ENCODE measurements around the gene SARM1.
"Not testable (repeated sequence)": the region's sequence is repeated elsewhere in the genome, so short reads cannot be mapped to it uniquely, and the experiment has no call there.

Gene SARM1

DNA sequence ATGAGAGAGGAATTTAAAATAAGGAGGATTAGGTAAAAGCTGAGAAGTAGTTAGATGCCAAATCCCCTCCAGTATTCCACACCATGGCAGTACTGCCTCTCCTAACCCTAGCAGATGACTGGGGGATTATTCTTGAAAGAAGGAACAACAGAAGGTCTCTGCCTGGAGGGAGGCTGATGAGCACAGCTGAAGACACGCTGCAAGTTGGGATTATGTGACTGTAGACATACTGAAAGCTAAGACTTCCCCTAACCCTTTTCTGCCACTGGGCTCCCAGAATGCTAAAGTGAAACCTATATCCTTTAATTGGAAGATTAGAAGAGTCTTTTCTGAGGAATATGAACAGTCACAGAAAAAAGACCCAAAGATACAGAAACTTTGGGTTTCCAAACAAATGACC is 62.2 kb downstream of the SARM1 start:
- no peak for DNase-seq

DNA sequence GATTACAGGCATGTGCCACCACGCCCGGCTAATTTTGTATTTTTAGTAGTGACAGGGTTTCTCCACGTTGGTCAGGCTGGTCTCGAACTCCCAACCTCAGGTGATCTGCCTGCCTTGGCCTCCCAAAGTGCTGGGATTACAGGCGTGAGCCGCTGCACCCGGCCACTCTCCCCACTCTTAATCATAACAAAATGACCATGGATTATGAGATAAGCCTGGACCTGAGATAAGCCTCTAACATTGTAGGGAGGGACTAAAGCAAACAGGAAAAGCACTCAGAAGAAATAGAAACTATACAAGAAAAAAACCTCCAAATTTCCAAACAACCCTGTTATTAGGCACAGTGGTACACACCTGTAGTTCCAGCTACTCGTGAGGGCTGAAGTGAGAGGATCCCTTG is 62.8 kb downstream of the SARM1 start:
- not testable (repeated sequence) for DNase-seq

DNA sequence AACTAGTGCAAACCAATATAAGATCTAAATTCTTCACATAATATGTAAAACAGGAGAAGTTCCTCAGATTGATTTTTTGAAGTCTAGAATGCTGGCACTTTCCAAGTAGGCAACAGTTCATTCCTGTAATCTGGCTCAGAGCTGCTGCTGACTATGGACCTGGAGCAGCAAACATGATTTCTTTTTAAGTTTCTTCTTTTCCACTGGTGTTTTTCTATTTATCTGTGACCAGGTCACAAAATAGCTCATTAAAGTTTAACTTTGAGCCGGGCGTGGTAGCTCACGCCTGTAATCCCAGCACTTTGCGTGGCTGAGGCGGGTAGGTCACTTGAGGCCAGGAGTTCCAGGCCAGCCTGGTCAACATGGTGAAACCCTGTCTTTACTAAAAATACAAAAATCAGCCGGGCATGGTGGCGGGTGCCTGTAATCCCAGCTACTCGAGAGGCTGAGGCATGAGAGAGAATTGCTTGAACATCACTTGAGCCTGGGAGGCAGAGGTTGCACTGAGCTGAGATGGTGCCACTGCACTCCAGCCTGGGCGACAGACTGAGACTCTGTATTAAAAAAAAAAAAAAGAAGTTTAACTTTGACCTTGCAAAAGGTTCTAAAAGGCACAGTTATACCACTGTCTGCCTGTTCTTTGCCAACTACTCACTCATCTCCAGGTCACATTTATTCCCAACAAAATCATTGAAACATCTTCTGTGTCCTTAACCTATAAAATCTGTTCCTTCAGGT is 72.6 kb downstream of the SARM1 start:
- no peak for DNase-seq

GRCh38 chr17:28446716-28447395 is 75.4 kb downstream of the SARM1 start:
- DNase-seq: no peak

- no peak for DNase-seq
Measured at GRCh38 chr17:28447396-28447760, 75.9 kb downstream of the SARM1 start.

GRCh38 chr17:28449859-28450258 is 78.4 kb downstream of the SARM1 start:
- no peak for DNase-seq
